Lower leg skin (tissue), 3 donors: ENCODE data around the gene KRT7.

Experiments used
- CTCF ChIP-seq, 3 donors: fragments of 450-650 bp; IDR thresholded peaks; one replicate each; pipeline ENCODE4 v1.5.1; 2016; ENCODE audit warnings: antibody characterized with exemption in 3 of 3, mild to moderate bottlenecking in 3 of 3, moderate library complexity in 2 of 3
- POLR2A ChIP-seq, 2 donors: fragments of 450-650 bp; IDR thresholded peaks; one replicate each; pipeline ENCODE4 v1.6.1; 2016 to 2017; ENCODE audit warnings: antibody characterized with exemption in 2 of 2, mild to moderate bottlenecking in 1 of 2, moderate library complexity in 1 of 2

GRCh38 chr12:52235001-52235764 lies 2.1 kb downstream of the KRT7 start:
- TF ChIP-seq CTCF (IDR thresholded peaks at IDR 0.05) (no peak), POLR2A (IDR thresholded peaks at IDR 0.05) (no peak)
